ENCODE data around the gene MUC20.
"Not testable (repeated sequence)": the region's sequence is repeated elsewhere in the genome, so short reads cannot be mapped to it uniquely, and the experiment has no call there.

The MUC20 gene

GRCh38 chr3:195736866-195737490 lies 16.2 kb downstream of the MUC20 start:
- Histone ChIP-seq H3K4me3 (replicated peaks; ENCODE audit: low read depth, low read length) (no peak overlapping the region), H3K27me3 (replicated peaks; ENCODE audit: control insufficient read depth, insufficient read depth, low read length) (peaks cover 3% of the 10 kb centered on the region; the same call in 1 of the 2 replicates), H3K36me3 (ENCODE audit: control insufficient read depth, insufficient read depth, low read length) (no peaks in the 10 kb centered on the region)
- TF ChIP-seq CTCF (IDR thresholded peaks at IDR 0.05; ENCODE audit: insufficient read depth, low read length, poor library complexity, severe bottlenecking) = no peak
- DNase-seq (ENCODE audit: extremely low read depth, insufficient read length) = no peak

- not testable (repeated sequence) for H3K27me3 ChIP-seq (replicated peaks; ENCODE audit: control insufficient read depth, insufficient read depth, low read length); DNase-seq (ENCODE audit: extremely low read depth, insufficient read length); H3K36me3 ChIP-seq (ENCODE audit: control insufficient read depth, insufficient read depth, low read length); H3K4me3 ChIP-seq (replicated peaks; ENCODE audit: low read depth, low read length)
Measured at GRCh38 chr3:195737782-195738181, 17.0 kb downstream of the MUC20 start.

GRCh38 chr3:195738274-195739044 lies 17.7 kb downstream of the MUC20 start:
- no peak for TF ChIP-seq CTCF (IDR thresholded peaks at IDR 0.05; ENCODE audit: insufficient read depth, low read length, poor library complexity, severe bottlenecking)
- no peak for DNase-seq (ENCODE audit: extremely low read depth, insufficient read length)
- Histone ChIP-seq H3K27me3 (replicated peaks; ENCODE audit: control insufficient read depth, insufficient read depth, low read length) (peaks cover 1% of the 10 kb centered on the region; the same call in 1 of the 2 replicates), H3K36me3 (ENCODE audit: control insufficient read depth, insufficient read depth, low read length) (no peaks in the 10 kb centered on the region), H3K4me3 (replicated peaks; ENCODE audit: low read depth, low read length) (no peak overlapping the region)

GRCh38 chr3:195739561-195740111 lies 18.9 kb downstream of the MUC20 start:
- no peak for TF ChIP-seq CTCF (IDR thresholded peaks at IDR 0.05; ENCODE audit: insufficient read depth, low read length, poor library complexity, severe bottlenecking)
- H3K27me3 ChIP-seq (replicated peaks; ENCODE audit: control insufficient read depth, insufficient read depth, low read length) = peaks cover 1% of the 10 kb centered on the region; the same call in 1 of the 2 replicates
- no peaks in the 10 kb centered on the region for H3K36me3 ChIP-seq (ENCODE audit: control insufficient read depth, insufficient read depth, low read length)
- no peak overlapping the region for H3K4me3 ChIP-seq (replicated peaks; ENCODE audit: low read depth, low read length)
- DNase-seq (ENCODE audit: extremely low read depth, insufficient read length) = no peak

GRCh38 chr3:195744437-195744836 lies 23.7 kb downstream of the MUC20 start:
- Histone ChIP-seq H3K36me3 (ENCODE audit: control insufficient read depth, insufficient read depth, low read length) (no peaks in the 10 kb centered on the region), H3K4me3 (replicated peaks; ENCODE audit: low read depth, low read length) (no peak overlapping the region), H3K27me3 (replicated peaks; ENCODE audit: control insufficient read depth, insufficient read depth, low read length) (no peaks in the 10 kb centered on the region; the same call in 1 of the 2 replicates)
- no peak for TF ChIP-seq CTCF (IDR thresholded peaks at IDR 0.05; ENCODE audit: insufficient read depth, low read length, poor library complexity, severe bottlenecking)
- DNase-seq (ENCODE audit: extremely low read depth, insufficient read length) = no peak

GRCh38 chr3:195746346-195746745 lies 25.6 kb downstream of the MUC20 start:
- TF ChIP-seq CTCF (IDR thresholded peaks at IDR 0.05; ENCODE audit: insufficient read depth, low read length, poor library complexity, severe bottlenecking) = no peak
- Histone ChIP-seq H3K4me3 (replicated peaks; ENCODE audit: low read depth, low read length) (no peak overlapping the region), H3K27me3 (replicated peaks; ENCODE audit: control insufficient read depth, insufficient read depth, low read length) (no peaks in the 10 kb centered on the region; the same call in 1 of the 2 replicates)

More at GRCh38 chr3:195746346-195746745, 25.6 kb downstream of the MUC20 start:
- no peaks in the 10 kb centered on the region for H3K36me3 ChIP-seq (ENCODE audit: control insufficient read depth, insufficient read depth, low read length)
- DNase-seq (ENCODE audit: extremely low read depth, insufficient read length) = no peak

All from GM06990 (cell line).